ENCODE data around the gene RPP25.

RPP25 gene

GRCh38 chr15:74956648-74957475 is at the start of gene RPP25:
RPP25 (minus strand) TSS chr15:74956772; CDS start chr15:74956583, 189 bp downstream.
- TF ChIP-seq CTCF (IDR thresholded peaks at IDR 0.05) = no peak

- no peak for TF ChIP-seq CTCF (IDR thresholded peaks at IDR 0.05)
Observed at GRCh38 chr15:75002398-75002797, 45.8 kb upstream of the RPP25 start.

DNA sequence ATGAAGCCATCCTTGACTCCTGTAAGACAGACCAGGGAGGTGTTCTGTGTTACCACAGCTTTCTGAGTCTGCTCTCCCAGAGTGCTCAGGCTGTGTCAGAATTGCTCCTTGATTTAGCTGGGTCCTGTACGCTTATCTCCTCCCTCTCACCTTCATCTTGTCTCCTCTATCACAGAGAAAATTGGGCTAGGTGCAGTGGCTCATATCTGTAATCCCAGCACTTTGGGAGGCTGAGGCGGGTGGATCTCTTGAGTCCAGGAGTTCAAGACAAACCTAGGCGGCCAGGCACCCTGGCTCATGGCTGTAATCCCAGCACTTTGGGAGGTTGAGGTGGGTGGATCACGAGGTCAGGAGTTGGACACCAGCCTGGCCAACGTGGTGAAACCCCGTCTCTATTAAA is 44.7 kb upstream of the RPP25 start:
- TF ChIP-seq CTCF (IDR thresholded peaks at IDR 0.05) = no peak

DNA sequence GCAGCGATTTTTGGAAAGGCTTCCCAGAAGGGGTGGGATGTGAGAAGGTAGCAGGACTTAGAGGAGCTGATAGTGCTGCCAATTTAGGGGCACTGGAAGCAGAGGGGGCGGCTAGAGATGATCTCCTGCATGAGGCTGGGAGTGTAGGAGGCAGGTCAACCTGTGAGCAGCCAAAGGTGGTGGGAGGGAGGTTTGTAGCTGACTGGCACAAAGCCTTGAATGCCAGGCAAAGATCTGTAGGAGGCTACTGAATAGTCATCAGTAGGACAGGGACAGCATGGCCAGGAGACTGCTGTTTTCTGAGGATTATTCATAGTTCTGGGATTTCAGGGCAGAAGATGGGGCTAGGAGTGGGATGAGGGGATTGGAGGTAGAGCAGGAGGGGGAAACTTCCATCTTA is 41.0 kb upstream of the RPP25 start:
- TF ChIP-seq CTCF (IDR thresholded peaks at IDR 0.05) = no peak

DNA sequence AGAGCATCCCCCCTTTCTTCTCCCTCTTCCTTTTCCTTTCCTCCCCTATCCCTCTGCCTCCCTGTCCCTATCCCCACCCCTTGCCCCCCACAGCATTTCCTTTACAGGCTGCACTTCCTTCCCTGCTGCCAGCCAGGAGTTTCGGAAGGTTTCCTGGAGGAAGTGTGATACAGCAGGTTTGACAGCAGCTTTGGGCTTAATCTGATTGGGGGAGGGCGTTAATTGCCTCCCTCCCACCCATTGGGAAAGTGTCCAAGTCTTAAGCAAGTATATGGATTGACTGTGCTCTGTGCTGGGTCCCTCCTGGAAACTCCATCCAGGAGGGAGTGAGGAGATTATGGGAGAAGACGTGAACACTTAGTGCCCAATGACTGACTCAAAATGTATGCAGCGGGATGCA is 40.6 kb upstream of the RPP25 start:
- no peak for TF ChIP-seq CTCF (IDR thresholded peaks at IDR 0.05)

GRCh38 chr15:74995779-74996765 is 39.5 kb upstream of the RPP25 start:
- TF ChIP-seq CTCF (IDR thresholded peaks at IDR 0.05) = no peak

DNA sequence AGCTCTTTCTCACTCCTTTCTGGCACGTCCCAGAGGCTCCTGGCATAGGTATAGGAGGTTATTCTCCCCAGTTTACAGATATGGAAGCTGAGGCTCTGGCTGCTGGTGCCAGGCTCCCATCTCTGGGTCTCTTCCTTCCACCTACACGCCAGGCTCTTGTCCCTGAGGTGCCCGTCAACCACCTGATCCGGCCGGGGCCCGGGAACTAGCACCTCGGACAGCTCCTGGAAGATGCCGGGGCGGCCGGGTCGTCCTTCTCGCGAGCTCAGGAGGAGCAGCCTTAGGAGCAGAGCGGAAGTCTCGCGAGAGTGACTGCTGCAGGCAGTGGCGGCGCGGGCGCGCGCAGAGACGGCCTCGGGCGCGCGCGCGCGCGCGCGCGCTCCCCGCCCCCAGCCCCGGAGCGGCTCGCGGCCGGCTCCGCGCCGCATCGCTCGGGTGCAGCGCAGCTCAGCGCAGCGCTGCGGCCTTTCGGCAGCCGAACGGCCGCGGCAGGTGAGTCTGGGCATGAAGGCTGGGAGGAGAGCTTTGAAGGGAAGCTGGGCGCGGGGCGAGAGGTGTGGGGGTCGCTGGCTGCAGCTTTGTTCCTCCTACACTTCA is 38.7 kb upstream of the RPP25 start, which contains the start of gene SCAMP5:
Gene SCAMP5 (plus strand): TSS at position 382 of the 597 bp plus-strand sequence. CDS start 16,277 bp downstream, outside the sequence.
- TF ChIP-seq CTCF (IDR thresholded peaks at IDR 0.05) = no peak
